HFFc6 (cell line): Measurements from ENCODE around the gene DYTN. TPM values are rescaled to one million over a fixed set of nuclear protein-coding genes. Genes with fewer than 3 reads are reported as not detected.

Experiments
- DNase-seq: peaks from one replicate; pipeline ENCODE4 v3.0.0-alpha.2; 2018
- H3K27ac Mint-ChIP-seq: 2 replicates; pipeline ENCODE4 v1.8.0; 2020; ENCODE audit warnings: mild to moderate bottlenecking, mixed read lengths
- H3K27me3 Mint-ChIP-seq: 2 replicates; pipeline ENCODE4 v1.8.0; 2021; ENCODE audit warnings: mild to moderate bottlenecking, moderate library complexity, mixed read lengths; ENCODE audit not compliant: insufficient read depth
- H3K36me3 Mint-ChIP-seq: 2 replicates; pipeline ENCODE4 v1.8.0; 2021; ENCODE audit warnings: low read depth, mixed read lengths
- H3K4me1 Mint-ChIP-seq: 2 replicates; pipeline ENCODE4 v1.8.0; 2020; ENCODE audit warnings: low read depth, mixed read lengths
- H3K4me3 Mint-ChIP-seq: 2 replicates; pipeline ENCODE4 v1.8.0; 2020; ENCODE audit warnings: mild to moderate bottlenecking, moderate library complexity, mixed read lengths
- H3K9me3 Mint-ChIP-seq: 2 replicates; pipeline ENCODE4 v1.8.0; 2020; ENCODE audit warnings: mild to moderate bottlenecking, mixed read lengths
- CTCF ChIP-seq: fragments of 200-600 bp; sonication (generic); IDR thresholded peaks from 2 replicates; pipeline ENCODE4 v1.5.0; 2021; ENCODE audit warnings: antibody characterized with exemption, mild to moderate bottlenecking
- total RNA-seq, 6 experiments: library from RNA; stranded (reverse); fragmentation: NEBNext Ultra II Directional; extraction: Animal tissue kit (Norgen Biotek cat#: 25700); gene quantifications; 2 replicates in 1 of 6; 3 replicates in 5 of 6; pipeline ENCODE4 v1.2.3, GENCODE V29; 2021

Gene DYTN
- total RNA-seq, 6 experiments from 2014 or later: not detected

GRCh38 chr2:206631340-206631739 lies 86.9 kb downstream of the DYTN start:
- H3K27me3 Mint-ChIP-seq: no peaks in the 10 kb centered on the region; the same call in 1 of the 2 replicates
- H3K9me3 Mint-ChIP-seq: peaks cover 24% of the 10 kb centered on the region
- no peak overlapping the region for H3K27ac Mint-ChIP-seq
- DNase-seq: no peak
- H3K4me1 Mint-ChIP-seq: no peaks in the 10 kb centered on the region
- H3K36me3 Mint-ChIP-seq: no peaks in the 10 kb centered on the region
- H3K4me3 Mint-ChIP-seq: no peak overlapping the region
- TF ChIP-seq CTCF: no peak

GRCh38 chr2:206627632-206628031 lies 90.6 kb downstream of the DYTN start:
- H3K4me3 Mint-ChIP-seq: no peak overlapping the region
- peaks cover 2% of the 10 kb centered on the region for H3K27me3 Mint-ChIP-seq
- H3K4me1 Mint-ChIP-seq: no peaks in the 10 kb centered on the region
- no peak for TF ChIP-seq CTCF
- H3K9me3 Mint-ChIP-seq: peaks cover 18% of the 10 kb centered on the region
- H3K36me3 Mint-ChIP-seq: no peaks in the 10 kb centered on the region
- no peak overlapping the region for H3K27ac Mint-ChIP-seq
- no peak for DNase-seq

DNA sequence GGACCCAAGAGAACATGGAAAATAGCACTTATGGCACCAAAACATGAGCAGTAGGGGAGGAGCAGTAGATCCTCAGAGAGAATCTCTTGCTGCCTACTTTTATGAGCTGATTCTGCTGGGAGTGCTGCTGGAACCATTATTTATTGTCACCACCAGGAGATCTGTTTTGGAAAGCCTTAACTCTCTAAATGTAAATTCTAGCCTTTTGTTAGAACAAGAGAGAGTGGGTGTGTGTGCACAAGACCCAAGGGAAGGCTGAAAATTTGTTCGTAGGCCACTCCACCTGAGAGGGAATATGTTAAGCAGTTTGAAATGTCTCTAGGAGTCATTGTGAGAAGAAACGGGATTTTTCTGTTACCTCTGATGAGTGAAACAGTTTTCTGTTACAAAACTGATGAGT lies 92.1 kb downstream of the DYTN start:
- Mint-ChIP-seq H3K9me3 (peaks cover 25% of the 10 kb centered on the region), H3K36me3 (no peaks in the 10 kb centered on the region)
- no peak for DNase-seq

GRCh38 chr2:206619011-206619410 lies 99.2 kb downstream of the DYTN start:
- H3K9me3 Mint-ChIP-seq: peaks cover 18% of the 10 kb centered on the region
- H3K27ac Mint-ChIP-seq: no peak overlapping the region
- no peaks in the 10 kb centered on the region for H3K36me3 Mint-ChIP-seq
- H3K4me1 Mint-ChIP-seq: peaks cover 6% of the 10 kb centered on the region; the same call in 1 of the 2 replicates
- H3K27me3 Mint-ChIP-seq: no peaks in the 10 kb centered on the region
- no peak overlapping the region for H3K4me3 Mint-ChIP-seq
- no peak for TF ChIP-seq CTCF
- DNase-seq: no peak

More for the DNA sequence above, 92.1 kb downstream of the DYTN start:
- Mint-ChIP-seq H3K4me3 (no peak overlapping the region), H3K4me1 (no peaks in the 10 kb centered on the region), H3K27ac (no peak overlapping the region), H3K27me3 (peaks cover 2% of the 10 kb centered on the region)
- no peak for TF ChIP-seq CTCF

GRCh38 chr2:206616151-206616550 lies 102.0 kb downstream of the DYTN start:
- Mint-ChIP-seq H3K4me1 (peaks cover 6% of the 10 kb centered on the region; the same call in 1 of the 2 replicates), H3K27me3 (no peaks in the 10 kb centered on the region), H3K36me3 (no peaks in the 10 kb centered on the region), H3K27ac (no peak overlapping the region), H3K4me3 (no peak overlapping the region), H3K9me3 (peaks cover 16% of the 10 kb centered on the region)
- TF ChIP-seq CTCF: no peak
- DNase-seq: no peak
